Keratinocyte (primary cell): ENCODE measurements around the gene RBM15.

Experiments
- CTCF ChIP-seq, 3 experiments: IDR thresholded peaks in 1 of 3; conservative IDR thresholded peaks in 1 of 3; optimal IDR thresholded peaks in 1 of 3; 2 replicates in 2 of 3; 3 replicates in 1 of 3; pipeline versions ENCODE3 to v1.5.1; 2011; ENCODE audit warnings: low read length in 3 of 3, mild to moderate bottlenecking in 3 of 3, moderate library complexity in 2 of 3, control low read depth in 1 of 3, inconsistent platforms in 1 of 3; ENCODE audit not compliant: insufficient read depth in 2 of 3; ENCODE audit errors: extremely low read depth in 1 of 3
- EZH2 ChIP-seq: IDR thresholded peaks from one replicate; pipeline ENCODE4 v1.6.1; 2012; ENCODE audit warnings: inconsistent platforms, mild to moderate bottlenecking, low read length, moderate library complexity

- no peak for TF ChIP-seq CTCF (optimal IDR thresholded peaks at IDR 0.05 in 1 of 3, IDR thresholded peaks at IDR 0.05 in 1 of 3, conservative IDR thresholded peaks at IDR 0.05 in 1 of 3; ENCODE audit: extremely low read depth in 1 of 3, insufficient read depth in 2 of 3, low read length in 3 of 3)
- no peak for TF ChIP-seq EZH2
Observed at GRCh38 chr1:110309139-110309538, 30.0 kb upstream of the RBM15 start.
